Osteocyte (in vitro differentiated cells): ENCODE data around the gene IRGQ. TPM values are rescaled to one million over a fixed set of nuclear protein-coding genes. Genes with fewer than 3 reads are reported as not detected.

ENCODE experiments used
- DNase-seq: peaks from one replicate; pipeline ENCODE4 v3.0.0; 2021; ENCODE audit warnings: mixed read lengths; ENCODE audit not compliant: unreplicated experiment; ENCODE audit errors: extremely low spot score
- H3K27ac Mint-ChIP-seq: one replicate; pipeline ENCODE4 v1.8.0; 2021; ENCODE audit warnings: mild to moderate bottlenecking, mixed read lengths; ENCODE audit not compliant: unreplicated experiment
- H3K27me3 Mint-ChIP-seq: one replicate; pipeline ENCODE4 v1.8.0; 2021; ENCODE audit warnings: mixed read lengths; ENCODE audit not compliant: unreplicated experiment
- H3K36me3 Mint-ChIP-seq: one replicate; pipeline ENCODE4 v1.8.0; 2021; ENCODE audit warnings: mixed read lengths; ENCODE audit not compliant: unreplicated experiment
- H3K4me1 Mint-ChIP-seq: one replicate; pipeline ENCODE4 v1.8.0; 2021; ENCODE audit warnings: mixed read lengths; ENCODE audit not compliant: unreplicated experiment
- H3K4me3 Mint-ChIP-seq: one replicate; pipeline ENCODE4 v1.8.0; 2021; ENCODE audit warnings: mild to moderate bottlenecking, moderate library complexity, mixed read lengths; ENCODE audit not compliant: unreplicated experiment
- H3K9me3 Mint-ChIP-seq: one replicate; pipeline ENCODE4 v1.8.0; 2021; ENCODE audit warnings: mixed read lengths; ENCODE audit not compliant: unreplicated experiment
- CTCF ChIP-seq: fragments of 200-600 bp; sonication (generic); IDR thresholded peaks from 2 replicates; pipeline ENCODE4 v1.5.0; 2021; ENCODE audit warnings: antibody characterized with exemption, mild to moderate bottlenecking, moderate library complexity
- total RNA-seq: library from RNA; stranded (reverse); gene quantifications from 2 replicates; pipeline ENCODE4 v1.2.1, GENCODE V29; 2021

IRGQ gene
- total RNA-seq, 1 donor from 2014 or later, result 40.9 TPM

GRCh38 chr19:43546581-43546980, 49.4 kb downstream of the IRGQ start:
- DNase-seq, result no peak

DNA sequence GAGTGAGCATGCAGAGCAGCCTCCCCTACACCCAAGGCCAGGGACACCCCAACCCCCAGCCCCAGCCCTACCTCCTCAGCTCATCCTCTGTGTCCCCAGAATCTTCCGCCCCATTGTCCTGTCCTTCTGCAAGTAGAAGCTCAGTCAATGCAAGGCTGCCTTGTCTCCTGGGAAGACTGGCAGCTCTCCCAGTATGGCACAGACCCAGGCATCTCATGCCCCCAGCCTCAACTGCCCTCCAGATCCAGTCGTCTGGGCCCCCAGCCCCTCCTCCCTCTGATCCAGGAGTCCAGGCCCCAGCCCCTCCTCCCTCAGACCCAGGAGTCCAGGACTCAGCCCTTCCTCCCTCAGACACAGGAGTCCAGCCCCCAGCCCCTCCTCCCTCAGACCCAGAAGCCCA, 50.0 kb downstream of the IRGQ start:
- no peak for TF ChIP-seq CTCF
- Mint-ChIP-seq H3K36me3 (peaks cover 33% of the 10 kb centered on the region), H3K27ac (no peak overlapping the region), H3K4me3 (no peak overlapping the region), H3K9me3 (no peaks in the 10 kb centered on the region), H3K27me3 (no peaks in the 10 kb centered on the region), H3K4me1 (no peaks in the 10 kb centered on the region)
- no peak for DNase-seq

More at GRCh38 chr19:43546581-43546980, 49.4 kb downstream of the IRGQ start:
- no peaks in the 10 kb centered on the region for H3K4me1 Mint-ChIP-seq
- no peak for TF ChIP-seq CTCF
- H3K27me3 Mint-ChIP-seq, result no peaks in the 10 kb centered on the region
- no peak overlapping the region for H3K4me3 Mint-ChIP-seq
- peaks cover 36% of the 10 kb centered on the region for H3K36me3 Mint-ChIP-seq
- H3K27ac Mint-ChIP-seq, result no peak overlapping the region
- no peaks in the 10 kb centered on the region for H3K9me3 Mint-ChIP-seq

DNA sequence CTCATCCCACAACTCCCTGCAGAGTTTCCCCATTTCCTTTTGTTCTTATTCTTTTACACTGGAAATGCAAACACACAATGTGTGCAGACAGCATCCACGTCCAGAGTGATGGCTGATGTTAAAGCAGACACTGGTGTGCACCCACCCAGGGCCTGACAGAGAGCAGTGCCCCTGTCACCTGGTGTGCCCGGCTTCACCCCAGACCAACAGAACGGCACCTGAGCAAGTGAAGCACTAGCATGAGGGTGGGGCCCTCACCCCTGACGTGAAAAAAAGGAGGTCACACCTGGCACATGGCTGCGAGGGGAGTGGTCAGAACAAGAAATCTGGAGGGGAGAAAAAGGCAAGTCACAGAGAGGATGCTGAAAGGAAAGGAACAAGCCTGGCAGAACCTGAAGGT, 50.7 kb downstream of the IRGQ start:
- H3K36me3 Mint-ChIP-seq, result peaks cover 27% of the 10 kb centered on the region
- DNase-seq, result no peak
- H3K4me1 Mint-ChIP-seq, result no peaks in the 10 kb centered on the region
- no peaks in the 10 kb centered on the region for H3K27me3 Mint-ChIP-seq
- TF ChIP-seq CTCF, result no peak
- no peaks in the 10 kb centered on the region for H3K9me3 Mint-ChIP-seq
- H3K27ac Mint-ChIP-seq, result no peak overlapping the region
- H3K4me3 Mint-ChIP-seq, result no peak overlapping the region

DNA sequence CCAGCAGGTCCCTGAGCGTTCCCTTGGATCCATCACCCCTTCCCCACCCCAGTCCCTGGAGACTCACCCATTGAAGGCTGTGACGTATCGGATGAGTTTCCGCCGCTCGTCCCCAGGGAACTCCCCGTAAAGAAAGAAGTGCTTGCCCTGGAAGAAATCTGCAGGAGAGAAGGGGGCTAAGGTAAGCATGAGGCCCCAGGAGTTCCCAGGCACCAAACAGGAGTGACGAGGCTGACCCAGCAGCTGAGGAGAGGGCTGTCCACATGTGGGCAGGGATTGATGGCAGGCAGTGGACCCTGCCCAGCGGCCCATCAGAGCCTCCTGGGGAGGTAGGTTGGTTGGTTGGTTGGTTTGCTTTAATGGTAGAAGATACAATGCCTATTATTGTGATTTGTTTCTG, 51.9 kb downstream of the IRGQ start:
- Mint-ChIP-seq H3K9me3 (peaks cover 3% of the 10 kb centered on the region), H3K36me3 (peaks cover 26% of the 10 kb centered on the region), H3K27ac (no peak overlapping the region), H3K4me1 (no peaks in the 10 kb centered on the region), H3K4me3 (no peak overlapping the region), H3K27me3 (no peaks in the 10 kb centered on the region)
- TF ChIP-seq CTCF, result no peak
- no peak for DNase-seq

- peaks cover 5% of the 10 kb centered on the region for H3K9me3 Mint-ChIP-seq
- no peak overlapping the region for H3K4me3 Mint-ChIP-seq
- no peaks in the 10 kb centered on the region for H3K27me3 Mint-ChIP-seq
- no peak for DNase-seq
- no peak overlapping the region for H3K27ac Mint-ChIP-seq
- no peak for TF ChIP-seq CTCF
- H3K36me3 Mint-ChIP-seq, result peaks cover 39% of the 10 kb centered on the region
- H3K4me1 Mint-ChIP-seq, result no peaks in the 10 kb centered on the region
Measured at GRCh38 chr19:43541920-43542650, 53.8 kb downstream of the IRGQ start.
